ENCODE data around the gene ADGRB3.
"Not testable (repeated sequence)": the region's sequence is repeated elsewhere in the genome, so short reads cannot be mapped to it uniquely, and the experiment has no call there.

ADGRB3 gene

DNA sequence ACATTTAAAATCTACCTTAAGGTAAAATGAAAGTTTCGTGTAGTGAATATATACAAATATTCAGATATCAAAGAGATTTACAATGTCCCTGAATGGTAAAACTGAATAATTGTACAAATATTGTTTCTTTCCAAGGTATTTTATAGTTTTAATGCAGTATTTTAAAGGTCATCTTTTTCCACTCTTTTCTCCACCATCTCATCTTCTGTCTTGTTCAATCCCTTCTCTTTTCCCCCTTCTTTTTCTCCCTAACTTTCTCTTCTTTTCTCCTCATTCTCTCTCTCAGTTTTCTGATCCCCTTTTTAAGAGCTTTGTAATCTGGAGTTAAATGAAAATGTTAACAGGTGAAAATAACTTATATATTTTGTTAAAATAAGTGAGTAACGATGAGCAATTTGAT is 126.9 kb downstream of the ADGRB3 start:
- TF ChIP-seq, protein P1, sequence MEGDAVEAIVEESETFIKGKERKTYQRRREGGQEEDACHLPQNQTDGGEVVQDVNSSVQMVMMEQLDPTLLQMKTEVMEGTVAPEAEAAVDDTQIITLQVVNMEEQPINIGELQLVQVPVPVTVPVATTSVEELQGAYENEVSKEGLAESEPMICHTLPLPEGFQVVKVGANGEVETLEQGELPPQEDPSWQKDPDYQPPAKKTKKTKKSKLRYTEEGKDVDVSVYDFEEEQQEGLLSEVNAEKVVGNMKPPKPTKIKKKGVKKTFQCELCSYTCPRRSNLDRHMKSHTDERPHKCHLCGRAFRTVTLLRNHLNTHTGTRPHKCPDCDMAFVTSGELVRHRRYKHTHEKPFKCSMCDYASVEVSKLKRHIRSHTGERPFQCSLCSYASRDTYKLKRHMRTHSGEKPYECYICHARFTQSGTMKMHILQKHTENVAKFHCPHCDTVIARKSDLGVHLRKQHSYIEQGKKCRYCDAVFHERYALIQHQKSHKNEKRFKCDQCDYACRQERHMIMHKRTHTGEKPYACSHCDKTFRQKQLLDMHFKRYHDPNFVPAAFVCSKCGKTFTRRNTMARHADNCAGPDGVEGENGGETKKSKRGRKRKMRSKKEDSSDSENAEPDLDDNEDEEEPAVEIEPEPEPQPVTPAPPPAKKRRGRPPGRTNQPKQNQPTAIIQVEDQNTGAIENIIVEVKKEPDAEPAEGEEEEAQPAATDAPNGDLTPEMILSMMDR (IDR thresholded peaks at IDR 0.05; ENCODE audit: low read length, missing control alignments) = no peak
- DNase-seq (ENCODE audit: low read depth) = no peak

DNA sequence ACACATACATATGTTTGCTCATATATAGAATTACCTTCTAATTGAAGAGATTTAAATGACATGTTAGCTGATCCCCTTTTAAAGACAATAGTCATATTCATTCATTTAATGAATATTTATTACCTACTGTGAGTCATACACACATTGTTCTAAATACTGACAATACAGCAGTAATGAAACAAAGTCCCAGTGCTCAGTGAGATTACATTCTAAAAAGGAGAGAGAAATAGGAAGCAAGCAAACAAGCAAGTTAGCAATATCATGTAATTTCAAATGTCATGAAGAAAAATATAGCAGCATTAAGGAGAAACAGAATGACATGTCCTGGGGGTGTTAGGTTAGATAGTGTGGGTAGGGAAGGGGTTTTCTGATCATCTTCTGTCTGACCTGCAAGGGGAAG is 136.3 kb downstream of the ADGRB3 start:
- TF ChIP-seq, protein P1 (IDR thresholded peaks at IDR 0.05; ENCODE audit: low read length, missing control alignments) = no peak
- no peak for DNase-seq (ENCODE audit: low read depth)
- H3K4me3 ChIP-seq (replicated peaks; ENCODE audit: low read depth, low read length) = no peak overlapping the region

More for the DNA sequence above, 126.9 kb downstream of the ADGRB3 start:
- H3K4me3 ChIP-seq (replicated peaks; ENCODE audit: low read depth, low read length) = no peak overlapping the region

DNA sequence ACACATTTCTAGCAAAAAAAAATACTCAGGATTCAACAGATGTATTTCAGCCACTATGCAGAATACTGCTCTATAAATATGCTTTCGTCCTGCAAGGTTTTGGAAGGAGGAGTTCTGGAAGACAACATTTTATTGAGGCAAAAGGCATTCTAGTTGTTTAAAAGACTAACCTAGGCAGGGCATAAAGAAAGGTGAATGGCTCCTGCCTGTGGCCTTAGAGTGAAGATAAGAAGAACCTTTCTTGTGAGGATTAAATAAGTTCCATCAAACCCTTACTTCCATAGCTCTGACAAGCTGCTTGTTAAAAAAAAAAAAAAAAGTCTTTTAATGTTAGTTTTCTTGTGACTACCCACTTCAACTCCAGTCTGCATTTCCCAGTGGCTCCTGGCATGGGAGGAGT is 139.8 kb downstream of the ADGRB3 start:
- TF ChIP-seq, protein P1 (IDR thresholded peaks at IDR 0.05; ENCODE audit: low read length, missing control alignments) = no peak
- no peak for DNase-seq (ENCODE audit: low read depth)
- no peak overlapping the region for H3K4me3 ChIP-seq (replicated peaks; ENCODE audit: low read depth, low read length)

DNA sequence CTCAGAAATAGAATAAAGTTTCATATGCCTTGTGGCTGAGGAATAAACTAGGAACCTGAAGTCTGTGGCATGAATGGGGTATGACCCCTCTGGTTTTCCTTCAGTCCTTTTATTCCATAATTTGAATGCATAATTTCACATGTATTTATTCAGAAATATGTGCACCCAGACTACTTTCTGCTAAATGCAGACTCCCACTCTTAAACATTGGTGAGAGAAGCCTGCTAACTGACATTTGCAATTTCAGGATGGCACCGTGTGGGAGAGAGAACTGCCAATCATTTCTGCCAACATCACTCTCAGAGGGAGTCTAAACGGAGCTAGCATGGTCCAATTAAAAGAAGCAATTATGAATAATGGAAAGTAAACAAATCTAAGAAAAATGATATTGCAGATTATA is 141.3 kb downstream of the ADGRB3 start:
- TF ChIP-seq, protein P1 (IDR thresholded peaks at IDR 0.05; ENCODE audit: low read length, missing control alignments) = no peak
- DNase-seq (ENCODE audit: low read depth) = no peak
- no peak overlapping the region for H3K4me3 ChIP-seq (replicated peaks; ENCODE audit: low read depth, low read length)

DNA sequence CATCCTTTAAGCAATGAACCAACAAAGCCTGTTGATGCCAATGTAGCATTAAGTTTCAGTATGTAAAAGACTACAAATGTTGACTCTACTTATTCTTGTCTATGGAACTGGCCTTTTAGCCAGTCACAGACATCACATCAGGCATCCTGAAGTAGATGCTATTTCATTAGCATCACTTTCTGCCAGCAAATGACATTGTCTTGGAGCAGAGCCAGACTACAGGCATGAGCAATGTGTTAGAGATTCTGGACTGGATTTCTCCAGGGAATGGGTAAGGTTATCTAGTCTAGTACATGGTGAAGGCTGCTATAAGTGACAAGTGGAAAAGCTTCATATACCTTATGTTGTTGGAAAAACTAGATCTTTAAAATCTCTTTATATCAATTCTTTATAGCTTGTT is 142.9 kb downstream of the ADGRB3 start:
- TF ChIP-seq, protein P1 (IDR thresholded peaks at IDR 0.05; ENCODE audit: low read length, missing control alignments) = no peak
- DNase-seq (ENCODE audit: low read depth) = peak; percentile 63
- no peak overlapping the region for H3K4me3 ChIP-seq (replicated peaks; ENCODE audit: low read depth, low read length)

DNA sequence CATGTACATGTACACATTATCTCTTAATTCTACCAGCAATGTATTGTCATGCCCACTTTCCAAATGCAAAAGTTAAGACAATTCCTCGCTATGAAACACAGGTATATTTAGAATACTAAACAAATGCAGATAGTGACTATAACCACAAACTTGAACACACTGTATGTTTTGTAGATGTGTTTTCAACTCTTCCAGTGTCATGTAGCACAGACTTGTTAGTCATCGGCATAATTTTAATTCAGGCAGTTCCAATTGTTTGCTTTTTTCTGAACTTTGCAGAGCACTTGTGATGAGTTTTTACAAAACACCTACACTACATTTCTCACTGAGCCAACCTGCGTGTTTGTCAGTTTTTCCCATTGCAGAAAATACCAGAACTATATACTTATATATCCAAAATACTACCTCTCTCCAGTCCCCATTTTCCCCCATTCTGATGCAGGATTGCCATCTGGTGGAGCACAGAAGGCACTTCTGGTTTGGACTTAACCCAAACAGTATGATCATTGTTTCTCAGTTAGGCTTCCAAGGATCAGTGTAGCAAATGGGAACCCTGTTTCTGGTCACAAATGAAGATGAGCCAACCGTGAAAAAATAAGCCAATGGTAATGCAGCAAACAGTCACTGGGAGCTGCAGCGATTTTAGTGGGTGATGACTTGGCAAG is 143.4 kb downstream of the ADGRB3 start:
- TF ChIP-seq, protein P1 (IDR thresholded peaks at IDR 0.05; ENCODE audit: low read length, missing control alignments) = peak; percentile 83
- DNase-seq (ENCODE audit: low read depth) = peak; percentile 78
- no peak overlapping the region for H3K4me3 ChIP-seq (replicated peaks; ENCODE audit: low read depth, low read length)

DNA sequence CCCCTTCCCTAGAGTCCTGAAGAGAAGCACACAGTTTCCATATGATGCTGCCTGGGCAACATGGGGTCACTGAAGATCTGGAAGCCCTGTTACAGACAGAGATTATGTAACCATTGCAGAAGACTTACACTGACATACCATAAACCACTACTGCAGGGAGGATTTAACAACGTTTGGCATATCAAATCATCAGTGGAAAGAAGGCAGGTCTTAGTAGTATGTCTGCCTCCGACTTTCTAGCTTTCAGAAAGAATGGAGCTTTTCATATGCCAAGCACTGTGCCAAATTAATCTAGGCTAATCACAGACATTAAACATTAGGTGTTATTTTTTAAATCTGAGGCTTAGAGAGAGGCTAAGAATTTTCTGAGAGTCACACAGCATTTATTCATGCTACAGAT is 144.3 kb downstream of the ADGRB3 start:
- H3K4me3 ChIP-seq (replicated peaks; ENCODE audit: low read depth, low read length) = no peak overlapping the region
- TF ChIP-seq, protein P1 (IDR thresholded peaks at IDR 0.05; ENCODE audit: low read length, missing control alignments) = no peak
- no peak for DNase-seq (ENCODE audit: low read depth)

DNA sequence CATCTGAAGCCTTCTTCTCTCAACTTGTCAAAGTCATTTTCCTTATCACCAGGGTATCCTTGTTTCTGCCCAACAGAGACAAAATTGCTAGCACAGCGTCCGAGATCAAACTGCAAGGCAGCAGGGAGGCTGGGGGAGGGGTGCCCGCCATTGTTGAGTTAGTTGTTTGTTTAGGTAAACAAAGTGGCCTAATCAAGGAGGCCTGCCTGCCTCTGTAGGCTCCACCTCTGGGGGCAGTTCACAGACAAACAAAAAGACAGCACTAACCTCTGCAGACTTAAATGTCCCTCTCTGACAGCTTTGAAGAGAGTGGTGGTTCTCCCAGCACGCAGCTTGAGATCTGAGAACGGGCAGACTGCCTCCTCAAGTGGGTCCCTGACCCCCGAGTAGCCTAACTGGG is 155.0 kb downstream of the ADGRB3 start:
- not testable (repeated sequence) for H3K4me3 ChIP-seq (replicated peaks; ENCODE audit: low read depth, low read length); DNase-seq (ENCODE audit: low read depth)

DNA sequence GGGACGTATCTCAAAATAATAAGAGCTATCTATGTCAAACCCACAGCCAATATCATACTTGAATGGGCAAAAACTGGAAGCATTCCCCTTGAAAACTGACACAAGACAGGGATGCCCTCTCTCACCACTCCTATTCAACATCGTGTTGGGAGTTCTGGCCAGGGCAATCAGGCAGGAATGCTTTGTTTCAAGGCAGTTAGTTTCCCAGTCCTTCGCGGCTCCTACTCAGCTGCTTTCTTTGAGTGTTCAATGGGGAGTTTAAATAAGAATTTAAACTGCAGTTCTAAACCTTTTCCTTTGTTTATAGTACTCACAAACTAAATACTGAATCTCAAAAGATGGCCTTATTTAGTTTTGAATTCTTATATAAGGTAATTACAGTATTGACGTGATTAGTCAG is 179.9 kb downstream of the ADGRB3 start:
- not testable (repeated sequence) for DNase-seq (ENCODE audit: low read depth); H3K4me3 ChIP-seq (replicated peaks; ENCODE audit: low read depth, low read length)
